Keratinocyte (primary cell): Measurements from ENCODE around the gene FARP2. TPM values are rescaled to one million over a fixed set of nuclear protein-coding genes. Genes with fewer than 3 reads are reported as not detected.
"Not testable (repeated sequence)": the region's sequence is repeated elsewhere in the genome, so short reads cannot be mapped to it uniquely, and the experiment has no call there.

Experiments used
- DNase-seq: peaks from one replicate; pipeline ENCODE4 v3.0.0-alpha.2; 2011; ENCODE audit warnings: low read depth, missing footprints, low spot score
- FAIRE-seq: peaks from 2 replicates; lab custom pipeline; 2011; peaks lifted over from hg19 to GRCh38; lab: Jason Lieb, UNC
- H2AFZ ChIP-seq: 2 replicates; pipeline ENCODE4 v1.6.0; 2012; ENCODE audit warnings: low read length, control low read depth, inconsistent platforms; ENCODE audit not compliant: control insufficient read depth
- H3K27ac ChIP-seq: 2 replicates; pipeline ENCODE4 v1.5.1; 2011; ENCODE audit warnings: low read length; ENCODE audit not compliant: control insufficient read depth, insufficient read depth
- H3K27me3 ChIP-seq: 3 replicates; pipeline ENCODE4 v1.6.0; 2011; ENCODE audit warnings: low read length; ENCODE audit not compliant: control insufficient read depth, insufficient read depth; ENCODE audit errors: extremely low read depth
- H3K36me3 ChIP-seq, 2 experiments: 2 replicates in 1 of 2; 3 replicates in 1 of 2; pipeline ENCODE4 v1.5.1; 2011; ENCODE audit warnings: low read length in 2 of 2, mild to moderate bottlenecking in 1 of 2; ENCODE audit not compliant: control insufficient read depth in 2 of 2, insufficient read depth in 2 of 2; ENCODE audit errors: extremely low read depth in 1 of 2
- H3K4me1 ChIP-seq: 3 replicates; pipeline ENCODE4 v1.5.1; 2011; ENCODE audit warnings: low read length; ENCODE audit not compliant: control insufficient read depth, insufficient read depth; ENCODE audit errors: extremely low read depth
- H3K4me2 ChIP-seq: 3 replicates; pipeline ENCODE4 v1.6.0; 2011; ENCODE audit warnings: low read depth, low read length; ENCODE audit not compliant: control insufficient read depth, insufficient read depth; ENCODE audit errors: extremely low read depth
- H3K4me3 ChIP-seq, 3 experiments: fragments of 200-600 bp in 1 of 3; sonication (generic) in 1 of 3; 2 replicates in 2 of 3; 3 replicates in 1 of 3; pipeline ENCODE4 v1.5.1; 2011 to 2016; ENCODE audit warnings: low read length in 3 of 3, mild to moderate bottlenecking in 3 of 3, control low read depth in 2 of 3, inconsistent platforms in 1 of 3, low read depth in 1 of 3, mixed read lengths in 1 of 3, mixed run types in 1 of 3, moderate library complexity in 1 of 3; ENCODE audit not compliant: control insufficient read depth in 2 of 3, insufficient read depth in 2 of 3; ENCODE audit errors: extremely low read depth in 1 of 3
- H3K79me2 ChIP-seq: 2 replicates; pipeline ENCODE4 v1.6.0; 2012; ENCODE audit warnings: low read length; ENCODE audit not compliant: control insufficient read depth, insufficient read depth
- H3K9ac ChIP-seq: 3 replicates; pipeline ENCODE4 v1.6.0; 2011; ENCODE audit warnings: low read length; ENCODE audit not compliant: control insufficient read depth, insufficient read depth; ENCODE audit errors: extremely low read depth
- H3K9me1 ChIP-seq: 3 replicates; pipeline ENCODE4 v1.6.0; 2011; ENCODE audit warnings: low read length; ENCODE audit not compliant: control insufficient read depth, insufficient read depth; ENCODE audit errors: extremely low read depth
- H3K9me3 ChIP-seq: 2 replicates; pipeline ENCODE4 v1.5.1; 2012; ENCODE audit warnings: low read depth, low read length; ENCODE audit not compliant: control insufficient read depth
- H4K20me1 ChIP-seq: 3 replicates; pipeline ENCODE4 v1.6.0; 2011; ENCODE audit warnings: low read length; ENCODE audit not compliant: control insufficient read depth, insufficient read depth; ENCODE audit errors: extremely low read depth
- CTCF ChIP-seq, 3 experiments: IDR thresholded peaks in 1 of 3; conservative IDR thresholded peaks in 1 of 3; optimal IDR thresholded peaks in 1 of 3; 2 replicates in 2 of 3; 3 replicates in 1 of 3; pipeline versions ENCODE3 to v1.5.1; 2011; ENCODE audit warnings: low read length in 3 of 3, mild to moderate bottlenecking in 3 of 3, moderate library complexity in 2 of 3, control low read depth in 1 of 3, inconsistent platforms in 1 of 3; ENCODE audit not compliant: insufficient read depth in 2 of 3; ENCODE audit errors: extremely low read depth in 1 of 3
- EZH2 ChIP-seq: IDR thresholded peaks from one replicate; pipeline ENCODE4 v1.6.1; 2012; ENCODE audit warnings: inconsistent platforms, mild to moderate bottlenecking, low read length, moderate library complexity
- dilution Hi-C: fragments of 300-500 bp; cut with MboI; formaldehyde crosslinking; loops from one replicate; pipeline ENCODE4 v1.7.0; 2020; ENCODE audit warnings: low sequenced_read_pairs; ENCODE audit not compliant: extremely low pct_ligation_motif_present
- polyA plus RNA-seq, 5 experiments: library from polyadenylated mRNA; depleted of rRNA in 3 of 5; stranded (reverse) in 3 of 5; stranded (forward) in 1 of 5; unstranded in 1 of 5; fragments of >200 nt; gene quantifications; 1 replicate in 1 of 5; 2 replicates in 3 of 5; 3 replicates in 1 of 5; pipeline versions ENCODE4 v1.2.1 to v1.2.3, GENCODE V29; 2011 to 2012; ENCODE audit warnings: missing spikeins in 2 of 5, low read depth in 1 of 5, low replicate concordance in 1 of 5

The FARP2 gene
- polyA plus RNA-seq, 1 donor (not counting 4 experiments of a cell fraction or from before 2014, with no cell fraction given): 39.3 TPM

GRCh38 chr2:241379481-241380480, 23.7 kb downstream of the FARP2 start:
- peaks cover 7 to 10% of the 10 kb centered on the region in 2 experiments for H3K36me3 ChIP-seq
- no peaks in the 10 kb centered on the region for H3K27me3 ChIP-seq
- no peak overlapping the region for H3K27ac ChIP-seq
- FAIRE-seq: no peak
- peaks cover 40% of the 10 kb centered on the region for H3K79me2 ChIP-seq
- H2AFZ ChIP-seq: no peak overlapping the region
- H4K20me1 ChIP-seq: no peaks in the 10 kb centered on the region
- no peak overlapping the region for H3K4me2 ChIP-seq
- no peaks in the 10 kb centered on the region for H3K9me3 ChIP-seq
- dilution Hi-C loops: no loop called here
- no peak overlapping the region for H3K4me3 ChIP-seq
- H3K4me1 ChIP-seq: peaks cover 15% of the 10 kb centered on the region
- H3K9me1 ChIP-seq: no peaks in the 10 kb centered on the region
- DNase-seq: no peak
- H3K9ac ChIP-seq: no peak overlapping the region
- no peak for TF ChIP-seq EZH2
- TF ChIP-seq CTCF (optimal IDR thresholded peaks at IDR 0.05 in 1 of 3, IDR thresholded peaks at IDR 0.05 in 1 of 3, conservative IDR thresholded peaks at IDR 0.05 in 1 of 3; ENCODE audit: extremely low read depth in 1 of 3, insufficient read depth in 2 of 3, low read length in 3 of 3): no peak

GRCh38 chr2:241381872-241382271, 25.8 kb downstream of the FARP2 start:
- Histone ChIP-seq H3K27me3 (no peaks in the 10 kb centered on the region), H4K20me1 (peaks cover 3% of the 10 kb centered on the region), H3K27ac (no peak overlapping the region), H3K9me1 (no peaks in the 10 kb centered on the region), H3K79me2 (peaks cover 30% of the 10 kb centered on the region), H3K9ac (no peak overlapping the region), H3K4me3 (no peak overlapping the region), H3K4me2 (no peak overlapping the region), H2AFZ (no peak overlapping the region), H3K9me3 (no peaks in the 10 kb centered on the region), H3K4me1 (peaks cover 15% of the 10 kb centered on the region), H3K36me3 (peaks cover 4 to 7% of the 10 kb centered on the region in 2 experiments)
- no peak for FAIRE-seq
- no peak for DNase-seq
- no peak for TF ChIP-seq EZH2
- no peak for TF ChIP-seq CTCF (optimal IDR thresholded peaks at IDR 0.05 in 1 of 3, IDR thresholded peaks at IDR 0.05 in 1 of 3, conservative IDR thresholded peaks at IDR 0.05 in 1 of 3; ENCODE audit: extremely low read depth in 1 of 3, insufficient read depth in 2 of 3, low read length in 3 of 3)
- dilution Hi-C loops: no loop called here

DNA sequence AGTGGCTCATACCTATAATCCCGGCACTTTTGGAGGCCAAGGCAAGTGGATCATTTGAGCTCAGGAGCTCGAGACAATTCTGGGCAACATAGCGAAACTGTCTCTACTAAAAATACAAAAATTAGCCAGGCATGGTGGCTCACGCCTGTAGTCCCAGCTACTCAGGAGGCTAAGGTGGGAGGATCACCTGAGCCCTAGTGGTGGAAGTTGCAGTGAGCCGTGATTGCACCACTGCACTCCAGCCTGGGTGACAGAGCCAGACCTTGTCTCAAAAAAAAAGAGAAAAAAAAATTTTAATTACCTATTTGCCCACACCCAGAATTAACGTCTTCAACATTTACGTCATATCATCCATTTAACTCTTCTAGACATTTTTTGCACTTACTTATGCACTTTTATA, 29.4 kb downstream of the FARP2 start:
- H3K27ac ChIP-seq, FAIRE-seq, H3K36me3 ChIP-seq, H3K4me3 ChIP-seq, DNase-seq, H3K4me2 ChIP-seq, H4K20me1 ChIP-seq, H3K9me1 ChIP-seq, dilution Hi-C loops, H3K9me3 ChIP-seq, H3K9ac ChIP-seq, H3K27me3 ChIP-seq, H2AFZ ChIP-seq: not testable (repeated sequence)
- Histone ChIP-seq H3K4me1 (peaks cover 17% of the 10 kb centered on the region), H3K79me2 (peaks cover 18% of the 10 kb centered on the region)
